GM20431 (cell line): ENCODE data around the gene SLC4A2.

ENCODE experiments used
- in situ Hi-C: fragments of 300-500 bp; cut with MseI, MboI; formaldehyde crosslinking; loops from one replicate; pipeline ENCODE4 v1.15.0; 2020; ENCODE audit warnings: low sequenced_read_pairs; ENCODE audit not compliant: unreplicated experiment

SLC4A2 gene

DNA sequence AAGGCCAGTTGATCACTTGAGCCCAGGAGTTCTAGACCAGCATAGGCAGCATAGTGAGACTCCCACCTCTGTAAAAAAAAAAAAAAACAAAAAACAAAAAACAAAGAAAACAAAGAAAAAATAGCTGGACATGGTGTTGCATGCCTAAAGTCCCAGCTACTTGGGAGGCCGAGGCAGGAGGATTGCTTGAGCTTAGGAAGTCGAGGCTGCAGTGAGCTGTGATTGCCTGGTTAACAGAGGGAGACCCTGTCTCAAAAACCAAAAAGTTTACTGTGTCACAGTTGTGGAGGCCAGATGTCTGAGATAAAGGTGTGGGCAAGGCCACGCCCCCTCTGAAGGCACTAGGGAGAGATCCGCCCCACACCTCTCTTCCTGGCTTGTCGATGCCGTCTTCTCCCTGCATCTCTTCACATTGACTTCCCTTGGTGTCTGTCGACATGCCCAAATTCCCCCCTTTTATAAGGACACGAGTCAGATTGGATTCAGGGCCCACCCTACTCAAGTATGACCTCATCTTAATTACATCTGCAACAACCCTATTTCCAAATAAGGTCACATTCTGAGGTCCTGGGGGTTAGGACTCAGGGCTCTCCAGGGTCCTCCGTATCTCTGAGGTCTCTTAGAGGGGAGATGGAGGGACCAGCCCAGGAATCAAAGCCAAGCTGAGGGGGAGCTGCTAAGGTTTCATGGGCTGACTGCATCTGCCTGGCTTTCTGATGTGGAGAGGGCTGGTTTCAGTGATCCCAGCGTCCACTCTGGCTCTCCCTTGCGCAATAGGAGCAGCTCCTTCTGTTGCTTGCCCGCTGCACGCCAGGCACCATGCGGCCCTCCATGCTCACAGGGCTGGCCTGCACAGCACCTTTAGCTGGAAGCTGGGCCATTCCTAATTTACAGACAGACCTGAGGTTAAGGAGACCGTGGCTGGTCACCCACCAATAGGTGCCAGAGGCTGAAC, 50.0 kb downstream of the SLC4A2 start:
- in situ Hi-C loops = no loop called here

GRCh38 chr7:151110236-151110940, 51.0 kb downstream of the SLC4A2 start:
- in situ Hi-C loops = no loop called here

DNA sequence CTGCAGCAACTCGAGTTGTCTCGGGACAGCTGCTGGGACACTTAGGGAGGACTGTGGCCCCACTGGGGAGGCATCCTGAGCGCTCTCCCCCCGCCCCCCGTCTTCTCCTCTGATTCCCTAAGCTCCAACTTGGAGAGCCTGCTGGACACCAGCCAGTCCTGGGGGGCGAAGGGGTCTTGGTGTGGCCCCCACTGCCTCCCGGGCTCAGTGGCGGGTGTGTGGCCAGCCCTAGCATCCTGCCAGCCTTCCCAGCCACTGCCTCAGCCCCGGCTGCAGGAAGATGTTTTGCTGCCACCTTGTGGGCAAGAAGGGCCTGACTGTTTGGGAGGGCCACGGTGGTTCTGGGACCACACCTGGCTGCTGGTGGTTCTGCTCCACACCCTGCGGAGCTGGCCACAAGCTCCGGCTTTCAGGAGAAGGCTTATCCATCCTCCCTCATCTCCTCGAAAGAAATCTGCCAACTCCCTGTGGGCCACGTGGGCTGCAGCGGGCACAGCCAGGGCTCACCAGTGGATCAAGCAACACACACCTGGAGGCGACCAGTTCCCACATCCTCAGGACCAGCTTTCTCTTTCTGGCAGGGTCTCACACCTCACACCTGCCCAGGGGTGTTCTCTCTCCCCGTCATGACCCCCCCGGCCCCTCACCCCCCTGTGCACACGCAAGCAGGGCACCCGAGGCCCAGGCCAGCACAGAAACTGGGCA, 51.7 kb downstream of the SLC4A2 start:
- in situ Hi-C loops = no loop called here

DNA sequence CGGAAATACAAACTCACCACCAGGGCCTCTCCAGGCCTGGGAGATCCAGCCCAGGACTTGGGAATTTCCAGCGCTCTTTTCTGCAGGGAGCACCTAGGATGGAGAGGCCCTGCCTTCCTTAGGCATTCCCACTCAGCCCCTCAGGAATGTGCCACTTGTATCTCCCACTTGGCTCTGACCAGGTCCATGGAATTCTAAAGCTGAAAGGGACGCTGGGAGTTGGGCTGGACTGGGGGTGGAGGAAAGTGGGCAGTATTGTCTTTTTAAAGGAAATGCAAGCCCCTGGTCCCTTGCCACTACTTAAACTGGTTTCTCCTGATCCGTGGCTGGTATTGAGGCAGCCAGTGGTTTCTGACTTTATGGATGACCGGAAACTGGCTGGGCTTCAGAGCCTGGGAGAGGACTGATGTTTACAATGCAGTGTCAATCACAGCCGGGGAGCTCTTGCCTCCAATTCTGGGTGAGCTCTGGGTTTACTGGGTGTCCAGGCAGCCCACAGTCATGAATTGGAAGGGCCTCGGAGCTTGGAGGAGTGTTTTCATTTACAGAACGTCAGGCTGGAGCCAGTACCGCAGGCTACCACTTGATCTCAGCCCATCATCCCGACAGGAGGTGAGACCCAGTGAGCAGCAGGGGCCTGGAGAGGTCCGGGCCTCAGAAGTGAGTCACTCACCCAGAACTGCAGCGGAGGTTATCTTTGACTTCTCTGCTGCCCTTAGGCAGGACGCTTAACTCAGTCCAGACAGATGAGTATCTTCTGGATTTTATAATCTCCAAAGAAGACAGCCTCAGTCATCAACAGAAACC, 54.2 kb downstream of the SLC4A2 start:
- in situ Hi-C loops = no loop called here

- in situ Hi-C loops = no loop called here
These were observed 55.0 kb downstream of the SLC4A2 start for GRCh38 chr7:151114151-151115090.

GRCh38 chr7:151115121-151115835, 55.9 kb downstream of the SLC4A2 start:
- in situ Hi-C loops = no loop called here

- in situ Hi-C loops = no loop called here
These were observed 56.5 kb downstream of the SLC4A2 start for GRCh38 chr7:151115836-151116418.

GRCh38 chr7:151116603-151117440, 57.4 kb downstream of the SLC4A2 start:
- in situ Hi-C loops = no loop called here

DNA sequence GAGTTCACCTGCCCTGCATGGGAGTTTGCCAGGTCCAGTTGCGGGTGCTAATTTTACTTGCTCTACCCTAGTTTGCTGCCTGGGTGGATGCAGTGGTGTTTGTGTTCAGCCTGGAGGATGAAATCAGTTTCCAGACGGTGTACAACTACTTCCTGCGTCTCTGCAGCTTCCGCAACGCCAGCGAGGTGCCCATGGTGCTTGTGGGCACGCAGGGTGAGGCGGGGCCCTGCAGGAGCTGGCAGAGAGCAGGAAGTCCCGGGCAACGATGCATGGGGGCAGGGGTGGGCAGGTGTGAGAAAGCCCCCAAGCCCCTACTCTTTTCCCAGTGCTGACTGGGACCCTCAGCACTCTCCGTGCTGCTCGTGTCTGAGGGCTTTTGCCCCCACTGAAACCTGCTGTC, 58.2 kb downstream of the SLC4A2 start:
- in situ Hi-C loops = no loop called here

DNA sequence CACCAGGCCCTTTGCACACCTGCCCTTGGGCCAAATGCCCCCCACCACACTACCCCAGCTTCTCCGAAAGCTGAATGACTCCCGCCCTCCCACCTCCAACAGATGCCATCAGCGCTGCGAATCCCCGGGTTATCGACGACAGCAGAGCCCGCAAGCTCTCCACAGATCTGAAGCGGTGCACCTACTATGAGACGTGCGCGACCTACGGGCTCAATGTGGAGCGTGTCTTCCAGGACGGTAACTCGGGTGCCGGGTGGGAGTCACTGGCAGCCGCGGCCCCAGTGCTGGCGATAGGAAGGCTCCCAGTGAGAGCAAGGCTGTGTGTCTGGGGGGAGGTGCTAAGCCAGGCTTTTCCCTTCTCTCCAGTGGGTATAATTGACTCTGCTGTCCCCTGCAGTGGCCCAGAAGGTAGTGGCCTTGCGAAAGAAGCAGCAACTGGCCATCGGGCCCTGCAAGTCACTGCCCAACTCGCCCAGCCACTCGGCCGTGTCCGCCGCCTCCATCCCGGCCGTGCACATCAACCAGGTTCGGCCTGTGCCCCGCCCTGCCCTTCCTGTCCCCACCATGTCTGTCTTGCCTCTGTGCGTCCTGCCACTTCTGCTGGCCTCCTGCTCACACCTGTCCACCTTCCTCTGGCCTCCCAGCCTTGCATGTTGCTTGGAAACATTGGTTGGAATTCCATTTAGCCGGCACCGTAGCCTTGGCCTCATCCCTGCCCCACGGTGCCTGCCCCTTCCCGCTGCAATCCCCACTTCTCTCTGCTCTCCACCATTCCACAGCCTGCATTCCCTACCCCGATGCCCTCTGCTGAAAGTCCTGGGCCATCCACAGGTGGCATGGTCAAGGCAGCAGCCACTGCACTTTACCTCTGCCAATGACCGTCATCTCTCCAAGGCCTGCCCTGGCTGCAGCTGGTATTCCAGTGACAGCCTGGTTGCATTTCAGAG, 59.0 kb downstream of the SLC4A2 start:
- in situ Hi-C loops = no loop called here

- in situ Hi-C loops = no loop called here
These were observed 59.6 kb downstream of the SLC4A2 start for GRCh38 chr7:151119055-151119415.

DNA sequence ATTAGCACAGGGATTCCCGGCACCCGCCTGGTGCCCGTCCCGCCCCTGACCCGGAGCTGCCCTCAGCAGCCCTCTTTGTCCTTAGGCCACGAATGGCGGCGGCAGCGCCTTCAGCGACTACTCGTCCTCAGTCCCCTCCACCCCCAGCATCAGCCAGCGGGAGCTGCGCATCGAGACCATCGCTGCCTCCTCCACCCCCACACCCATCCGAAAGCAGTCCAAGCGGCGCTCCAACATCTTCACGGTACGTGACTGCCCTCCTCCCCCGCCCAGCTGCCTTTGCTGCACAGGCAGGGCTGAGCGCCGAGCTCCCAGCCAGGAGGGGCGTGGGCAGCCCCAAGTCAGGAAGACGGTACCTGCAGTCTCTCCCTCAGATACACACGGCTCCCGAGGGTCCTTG, 60.5 kb downstream of the SLC4A2 start:
- in situ Hi-C loops = no loop called here

- in situ Hi-C loops = no loop called here
These were observed 61.5 kb downstream of the SLC4A2 start for GRCh38 chr7:151120896-151121295.

DNA sequence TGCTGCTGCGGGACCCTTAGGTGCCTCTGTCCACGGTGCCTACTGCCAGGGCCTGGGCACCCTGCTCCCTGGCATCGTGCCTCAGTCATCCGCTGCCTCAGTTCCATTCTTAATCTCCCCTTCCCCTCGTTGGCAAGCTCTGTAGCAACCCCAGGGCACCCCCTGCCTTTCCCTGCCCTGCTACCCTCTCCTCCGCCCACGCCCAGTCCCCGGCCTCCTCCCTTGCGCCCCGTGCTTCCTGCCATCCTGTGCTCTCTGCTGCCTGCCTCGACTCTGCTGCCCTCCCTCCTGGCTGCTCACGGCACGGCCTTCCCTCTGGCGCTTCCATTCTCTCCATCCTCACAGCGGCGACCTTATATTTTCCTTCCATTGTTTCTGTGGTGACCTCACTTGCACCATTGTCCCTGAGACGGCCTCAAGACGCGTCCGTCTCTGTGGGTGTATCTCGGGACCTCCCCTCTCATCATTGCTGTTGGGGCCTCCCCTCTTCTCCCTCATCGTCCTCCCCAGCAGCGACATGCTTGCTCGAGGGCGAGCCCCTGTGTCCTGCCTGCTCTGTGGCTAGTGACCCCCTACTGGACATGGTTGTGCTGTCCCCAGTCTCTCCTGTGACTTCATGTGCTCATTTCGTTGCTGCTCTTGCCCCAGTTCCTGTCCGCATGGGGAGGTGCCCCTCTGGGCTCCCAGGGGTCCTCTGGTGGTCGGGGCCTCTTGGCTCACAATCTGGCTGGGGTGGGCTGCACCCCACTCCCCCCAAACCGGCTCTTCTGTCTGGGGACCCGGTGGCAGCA, 62.2 kb downstream of the SLC4A2 start:
- in situ Hi-C loops = no loop called here

DNA sequence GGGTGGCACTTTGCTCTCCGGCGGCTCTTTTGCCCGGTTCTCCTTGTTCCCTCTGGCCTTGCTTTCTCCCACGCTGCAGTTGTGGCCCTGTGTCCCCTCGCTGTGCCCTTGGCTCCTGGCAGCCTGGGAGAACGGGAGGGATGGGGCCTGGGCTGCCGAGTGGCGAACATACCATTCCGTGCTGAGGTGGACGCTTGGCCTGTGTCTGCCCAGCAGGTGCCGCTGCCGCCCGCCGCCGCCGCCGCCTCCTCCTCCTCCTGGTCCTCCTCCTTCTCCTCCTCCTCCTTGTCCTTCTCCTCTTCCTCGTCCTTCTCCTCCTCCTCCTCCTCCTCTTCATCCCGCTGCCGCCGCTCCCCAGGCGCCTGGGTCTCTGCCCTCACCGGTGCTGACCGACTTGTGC, 62.9 kb downstream of the SLC4A2 start:
- in situ Hi-C loops = no loop called here
